ENCODE data around the gene CD79A. TPM values are rescaled to one million over a fixed set of nuclear protein-coding genes. Genes with fewer than 3 reads are reported as not detected.
A peak's percentile ranks its signal among the peaks of the same experiment; 100 is the strongest.

Gene CD79A
- total RNA-seq, 6 experiments from 2014 or later = 0.18 to 0.71 (median 0.39) TPM; not detected in 2

DNA sequence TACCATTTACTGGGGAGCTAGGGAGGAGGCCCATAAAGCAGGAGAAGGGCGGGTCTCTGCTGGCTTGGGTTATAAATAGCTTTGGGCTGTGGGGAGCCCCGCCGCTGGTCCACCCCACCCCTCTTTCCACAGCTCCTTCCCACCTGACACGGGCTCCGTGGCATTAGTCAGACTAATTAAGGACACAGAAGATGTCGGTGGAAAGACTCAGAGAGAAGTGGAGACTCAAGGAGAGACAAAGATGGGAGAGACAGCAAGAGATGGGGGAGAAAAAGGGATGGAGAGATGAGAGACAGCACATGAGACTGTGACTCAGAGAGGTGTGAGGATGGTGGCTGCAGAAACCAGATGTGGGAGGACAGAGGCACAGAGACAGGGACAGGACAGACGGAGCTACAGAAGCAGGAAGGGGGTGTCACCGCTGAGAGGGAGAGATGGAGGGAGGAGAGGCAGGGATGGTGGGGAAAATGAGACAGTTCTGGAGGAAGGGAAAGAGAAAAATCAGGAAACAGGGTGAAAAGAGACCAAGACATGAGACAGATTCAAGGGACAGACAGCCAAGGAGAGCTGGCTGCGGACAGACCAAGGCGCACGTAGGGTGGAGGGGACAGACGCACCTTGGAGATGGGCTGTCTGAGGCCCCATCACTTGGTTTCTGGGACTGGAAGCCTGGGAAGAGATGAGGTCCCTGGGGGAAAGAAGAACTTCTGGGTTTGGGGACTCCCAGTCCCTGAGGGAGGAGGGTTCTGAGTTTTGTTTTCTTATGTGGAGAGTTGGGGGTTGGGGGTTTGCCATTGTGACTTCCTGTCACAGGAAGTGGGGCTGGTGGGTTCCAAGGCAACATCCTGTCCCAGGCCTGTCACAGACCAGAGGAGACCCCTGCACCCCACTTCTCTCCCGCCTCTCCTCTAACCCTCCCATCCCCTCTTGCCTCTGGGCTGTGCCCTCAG is 10.0 kb downstream of the CD79A start:
- ATAC-seq (no peak), DNase-seq (no peak)
- WGBS (ENCODE audit: insufficient coverage, low coverage, low lambda C conversion rate, missing lambda C conversion rate) = 61% methylated on average over 11 of the region's 13 CpGs
- TF ChIP-seq, protein P1, sequence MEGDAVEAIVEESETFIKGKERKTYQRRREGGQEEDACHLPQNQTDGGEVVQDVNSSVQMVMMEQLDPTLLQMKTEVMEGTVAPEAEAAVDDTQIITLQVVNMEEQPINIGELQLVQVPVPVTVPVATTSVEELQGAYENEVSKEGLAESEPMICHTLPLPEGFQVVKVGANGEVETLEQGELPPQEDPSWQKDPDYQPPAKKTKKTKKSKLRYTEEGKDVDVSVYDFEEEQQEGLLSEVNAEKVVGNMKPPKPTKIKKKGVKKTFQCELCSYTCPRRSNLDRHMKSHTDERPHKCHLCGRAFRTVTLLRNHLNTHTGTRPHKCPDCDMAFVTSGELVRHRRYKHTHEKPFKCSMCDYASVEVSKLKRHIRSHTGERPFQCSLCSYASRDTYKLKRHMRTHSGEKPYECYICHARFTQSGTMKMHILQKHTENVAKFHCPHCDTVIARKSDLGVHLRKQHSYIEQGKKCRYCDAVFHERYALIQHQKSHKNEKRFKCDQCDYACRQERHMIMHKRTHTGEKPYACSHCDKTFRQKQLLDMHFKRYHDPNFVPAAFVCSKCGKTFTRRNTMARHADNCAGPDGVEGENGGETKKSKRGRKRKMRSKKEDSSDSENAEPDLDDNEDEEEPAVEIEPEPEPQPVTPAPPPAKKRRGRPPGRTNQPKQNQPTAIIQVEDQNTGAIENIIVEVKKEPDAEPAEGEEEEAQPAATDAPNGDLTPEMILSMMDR (IDR thresholded peaks at IDR 0.05) = no peak
- TF ChIP-seq POLR2A (IDR thresholded peaks at IDR 0.05) = no peak
- Histone ChIP-seq H3K9me3 (no peaks in the 10 kb centered on the region), H3K36me3 (peaks cover 0 to 6% (median 2%) of the 10 kb centered on the region in 4 donors), H3K4me1 (peaks cover 0 to 8% (median 2%) of the 10 kb centered on the region in 4 donors), H3K27ac (no peak overlapping the region), H3K27me3 (no peaks in the 10 kb centered on the region), H3K4me3 (no peak overlapping the region)
- intact Hi-C loops (cut with DNase I) = no loop called here

DNA sequence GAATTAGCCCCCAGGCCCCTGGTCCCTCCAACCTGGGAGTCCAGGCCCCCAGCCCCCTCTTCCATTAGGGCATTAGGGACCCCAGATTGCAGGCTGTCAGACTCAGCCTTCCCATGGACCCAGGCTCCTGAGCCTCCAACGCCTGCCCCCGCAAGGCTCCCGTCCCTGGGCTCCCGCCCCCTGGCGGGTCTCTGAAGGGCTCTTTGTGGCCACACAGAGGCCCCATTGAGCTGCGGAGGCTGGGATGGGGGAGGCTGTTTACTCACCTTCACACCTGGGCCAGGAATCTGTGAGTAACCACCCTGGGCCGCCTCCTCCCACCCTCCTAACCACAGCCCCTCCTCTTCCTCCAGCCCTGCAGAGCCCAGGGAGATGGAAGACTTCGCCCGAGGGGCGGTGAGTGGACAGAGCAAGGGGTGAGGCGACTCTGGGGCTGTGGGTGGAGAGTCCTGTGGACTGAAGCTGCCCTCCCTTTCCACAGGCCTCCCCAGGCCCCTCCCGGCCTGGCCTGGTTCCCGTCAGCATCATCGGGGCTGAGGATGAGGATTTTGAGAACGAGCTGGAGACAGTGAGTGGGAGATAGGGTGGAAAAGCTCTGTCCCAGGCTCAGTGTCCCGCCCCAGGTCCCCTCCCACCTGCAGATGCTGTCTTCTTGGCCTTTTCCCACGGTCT is 10.8 kb downstream of the CD79A start:
- no peaks in the 10 kb centered on the region for H3K27me3 ChIP-seq
- no peaks in the 10 kb centered on the region for H3K9me3 ChIP-seq
- no peak overlapping the region for H3K27ac ChIP-seq
- H3K4me3 ChIP-seq = no peak overlapping the region
- H3K4me1 ChIP-seq = peaks cover 0 to 8% (median 2%) of the 10 kb centered on the region in 4 donors
- no peak for TF ChIP-seq POLR2A (IDR thresholded peaks at IDR 0.05)
- TF ChIP-seq, protein P1 (IDR thresholded peaks at IDR 0.05) = no peak
- intact Hi-C loops (cut with DNase I) = no loop called here
- peak in 1 of 3 donors; percentile 64 for DNase-seq
- 65% methylated on average over 4 of the region's 17 CpGs for WGBS (ENCODE audit: insufficient coverage, low coverage, low lambda C conversion rate, missing lambda C conversion rate)
- ATAC-seq = no peak
- H3K36me3 ChIP-seq = peaks cover 0 to 6% (median 4%) of the 10 kb centered on the region in 4 donors

DNA sequence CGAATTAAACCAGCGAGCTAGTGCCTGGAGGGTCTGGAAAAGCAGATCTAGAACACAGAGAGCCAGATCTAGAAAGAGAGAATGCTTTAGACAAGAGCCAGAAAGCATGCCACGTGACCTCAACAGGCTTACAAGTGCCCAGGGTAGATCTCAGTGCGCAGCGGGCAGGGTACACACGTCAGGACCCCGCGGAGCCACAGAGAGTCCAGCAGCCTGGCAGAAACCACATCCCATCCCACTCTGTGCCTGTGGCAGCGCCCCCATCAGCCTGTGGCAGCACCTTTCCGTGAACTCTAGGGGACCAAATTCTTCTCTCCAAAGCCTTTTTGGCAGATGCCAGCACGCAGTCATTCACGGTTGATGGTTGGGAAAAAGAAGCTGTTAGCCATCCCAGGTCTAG is 11.8 kb downstream of the CD79A start:
- DNase-seq (no peak), ATAC-seq (no peak)
- no peak for TF ChIP-seq POLR2A (IDR thresholded peaks at IDR 0.05)
- TF ChIP-seq, protein P1 (IDR thresholded peaks at IDR 0.05) = no peak
- Histone ChIP-seq H3K4me3 (no peak overlapping the region), H3K36me3 (peaks cover 0 to 6% (median 4%) of the 10 kb centered on the region in 4 donors), H3K9me3 (no peaks in the 10 kb centered on the region), H3K27me3 (no peaks in the 10 kb centered on the region), H3K4me1 (peaks cover 0 to 8% (median 2%) of the 10 kb centered on the region in 4 donors), H3K27ac (no peak overlapping the region)
- WGBS (ENCODE audit: insufficient coverage, low coverage, low lambda C conversion rate, missing lambda C conversion rate) = 94% methylated on average over 3 of the region's 12 CpGs
- intact Hi-C loops (cut with DNase I) = no loop called here

DNA sequence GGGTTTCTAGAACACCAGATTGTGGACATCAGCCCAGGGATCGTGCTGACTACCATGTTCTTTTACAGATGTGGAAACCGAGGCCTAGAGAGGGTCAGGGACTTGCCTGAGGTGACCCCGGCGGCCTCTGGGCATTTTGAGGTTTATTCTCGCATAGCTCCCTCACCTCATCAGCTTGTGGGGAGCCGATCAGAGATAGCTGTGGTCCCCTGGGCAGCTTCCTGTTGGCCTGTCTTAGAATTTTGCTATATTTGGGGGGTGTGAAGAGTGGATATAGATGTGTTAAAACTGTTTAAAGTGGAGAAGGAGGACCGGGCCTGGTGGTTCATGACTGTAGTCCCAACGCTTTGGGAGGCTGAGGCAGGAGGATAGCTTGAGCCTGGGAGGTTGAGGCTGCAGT is 12.8 kb downstream of the CD79A start:
- 95% methylated on average over 2 of the region's 8 CpGs for whole genome bisulfite sequencing (ENCODE audit: insufficient coverage, low coverage, low lambda C conversion rate, missing lambda C conversion rate)
- Histone ChIP-seq H3K27ac (no peak overlapping the region), H3K4me1 (peaks cover 0 to 5% (median 2%) of the 10 kb centered on the region in 4 donors), H3K36me3 (peaks cover 0 to 10% (median 6%) of the 10 kb centered on the region in 4 donors), H3K4me3 (no peak overlapping the region), H3K9me3 (no peaks in the 10 kb centered on the region), H3K27me3 (no peaks in the 10 kb centered on the region)
- DNase-seq (no peak), ATAC-seq (no peak)
- intact Hi-C loops (cut with DNase I) = no loop called here
- TF ChIP-seq, protein P1 (IDR thresholded peaks at IDR 0.05) = no peak
- TF ChIP-seq POLR2A (IDR thresholded peaks at IDR 0.05) = no peak

Measured in right lobe of liver (tissue), 6 donors.